Lower lobe of right lung (tissue), 2 donors: ENCODE data around the gene TMEM86A. TPM values are rescaled to one million over a fixed set of nuclear protein-coding genes. Genes with fewer than 3 reads are reported as not detected.
A peak's percentile ranks its signal among the peaks of the same experiment; 100 is the strongest.

Experiments
- ATAC-seq, 2 donors: fragments of 200-7000 bp; cut with Tn5 transposase; one replicate each; pipeline ENCODE4 v1.9.1; 2020 to 2022; ENCODE audit warnings: mild to moderate bottlenecking in 2 of 2, moderate library complexity in 2 of 2
- DNase-seq: peaks from one replicate; pipeline ENCODE4 v3.0.0-alpha.2; 2020
- H3K27ac ChIP-seq: fragments of 200-600 bp; one replicate; pipeline ENCODE4 v1.8.0; 2022
- H3K27me3 ChIP-seq: fragments of 200-600 bp; one replicate; pipeline ENCODE4 v1.8.0; 2022; ENCODE audit warnings: low read depth
- H3K36me3 ChIP-seq: fragments of 200-600 bp; one replicate; pipeline ENCODE4 v1.8.0; 2022; ENCODE audit warnings: mild to moderate bottlenecking
- H3K4me1 ChIP-seq: fragments of 200-600 bp; one replicate; pipeline ENCODE4 v1.8.0; 2022
- H3K4me3 ChIP-seq: fragments of 200-600 bp; one replicate; pipeline ENCODE4 v1.8.0; 2022; ENCODE audit warnings: mild to moderate bottlenecking
- H3K9me3 ChIP-seq: fragments of 200-600 bp; one replicate; pipeline ENCODE4 v1.8.0; 2022
- intact Hi-C: fragments of 100-400 bp; cut with DNase I; formaldehyde crosslinking; loops from one replicate; pipeline ENCODE4 v1.11.0; 2022
- total RNA-seq: library from RNA; stranded (reverse); fragmentation: NEBNext Ultra II Directional; extraction: Animal tissue kit (Norgen Biotek cat#: 25700); gene quantifications from one replicate; pipeline ENCODE4 v1.2.1, GENCODE V29; 2021
- TF ChIP-seq, protein P1 (sequence below): fragments of 200-600 bp; IDR thresholded peaks from one replicate; pipeline ENCODE4 v1.8.0; 2022; ENCODE audit warnings: antibody characterized with exemption, mild to moderate bottlenecking
- donor health status: DM: no; HTN: yes; CAD: no; lungs with severe emphysema.

Gene TMEM86A
- total RNA-seq, 1 donor from 2014 or later = 11.7 TPM

DNA sequence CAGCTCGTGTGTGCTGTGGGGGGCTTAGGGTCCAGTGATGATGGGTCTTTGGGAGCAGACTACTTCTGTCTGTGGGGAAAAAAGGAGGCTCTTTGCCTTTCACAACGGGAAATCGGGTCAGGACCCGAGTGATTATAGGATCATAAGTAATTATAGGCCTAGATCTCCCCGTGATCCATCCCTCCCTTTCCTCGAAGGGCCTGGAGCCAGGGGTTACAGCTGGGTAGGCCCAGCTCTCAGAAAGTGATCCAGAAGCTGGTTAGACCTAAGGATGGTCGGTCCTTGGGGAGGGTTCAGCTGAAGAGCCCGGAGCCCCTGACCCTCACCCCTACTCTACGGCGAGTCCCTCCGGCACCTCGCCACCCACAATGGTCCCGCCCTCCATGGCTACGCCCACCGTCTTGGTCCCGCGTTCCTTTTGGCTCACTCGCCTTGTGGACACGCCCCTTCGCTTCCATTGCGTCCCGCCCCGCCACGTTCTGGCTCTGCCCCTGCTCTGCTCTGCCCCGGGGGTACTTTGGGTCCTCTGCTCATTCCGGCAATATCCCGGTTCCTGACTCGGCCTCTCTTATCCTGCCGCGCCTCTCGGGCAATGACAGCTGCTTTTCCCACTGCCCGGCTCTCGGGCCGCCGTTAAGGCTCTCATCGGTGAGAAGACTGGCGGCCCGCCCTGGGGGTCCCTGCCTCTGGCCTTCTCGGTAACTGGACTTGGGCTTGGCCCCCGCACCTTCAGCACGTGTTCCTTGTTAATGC lies 22.4 kb downstream of the TMEM86A start:
- TF ChIP-seq, protein P1, sequence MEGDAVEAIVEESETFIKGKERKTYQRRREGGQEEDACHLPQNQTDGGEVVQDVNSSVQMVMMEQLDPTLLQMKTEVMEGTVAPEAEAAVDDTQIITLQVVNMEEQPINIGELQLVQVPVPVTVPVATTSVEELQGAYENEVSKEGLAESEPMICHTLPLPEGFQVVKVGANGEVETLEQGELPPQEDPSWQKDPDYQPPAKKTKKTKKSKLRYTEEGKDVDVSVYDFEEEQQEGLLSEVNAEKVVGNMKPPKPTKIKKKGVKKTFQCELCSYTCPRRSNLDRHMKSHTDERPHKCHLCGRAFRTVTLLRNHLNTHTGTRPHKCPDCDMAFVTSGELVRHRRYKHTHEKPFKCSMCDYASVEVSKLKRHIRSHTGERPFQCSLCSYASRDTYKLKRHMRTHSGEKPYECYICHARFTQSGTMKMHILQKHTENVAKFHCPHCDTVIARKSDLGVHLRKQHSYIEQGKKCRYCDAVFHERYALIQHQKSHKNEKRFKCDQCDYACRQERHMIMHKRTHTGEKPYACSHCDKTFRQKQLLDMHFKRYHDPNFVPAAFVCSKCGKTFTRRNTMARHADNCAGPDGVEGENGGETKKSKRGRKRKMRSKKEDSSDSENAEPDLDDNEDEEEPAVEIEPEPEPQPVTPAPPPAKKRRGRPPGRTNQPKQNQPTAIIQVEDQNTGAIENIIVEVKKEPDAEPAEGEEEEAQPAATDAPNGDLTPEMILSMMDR = no peak

DNA sequence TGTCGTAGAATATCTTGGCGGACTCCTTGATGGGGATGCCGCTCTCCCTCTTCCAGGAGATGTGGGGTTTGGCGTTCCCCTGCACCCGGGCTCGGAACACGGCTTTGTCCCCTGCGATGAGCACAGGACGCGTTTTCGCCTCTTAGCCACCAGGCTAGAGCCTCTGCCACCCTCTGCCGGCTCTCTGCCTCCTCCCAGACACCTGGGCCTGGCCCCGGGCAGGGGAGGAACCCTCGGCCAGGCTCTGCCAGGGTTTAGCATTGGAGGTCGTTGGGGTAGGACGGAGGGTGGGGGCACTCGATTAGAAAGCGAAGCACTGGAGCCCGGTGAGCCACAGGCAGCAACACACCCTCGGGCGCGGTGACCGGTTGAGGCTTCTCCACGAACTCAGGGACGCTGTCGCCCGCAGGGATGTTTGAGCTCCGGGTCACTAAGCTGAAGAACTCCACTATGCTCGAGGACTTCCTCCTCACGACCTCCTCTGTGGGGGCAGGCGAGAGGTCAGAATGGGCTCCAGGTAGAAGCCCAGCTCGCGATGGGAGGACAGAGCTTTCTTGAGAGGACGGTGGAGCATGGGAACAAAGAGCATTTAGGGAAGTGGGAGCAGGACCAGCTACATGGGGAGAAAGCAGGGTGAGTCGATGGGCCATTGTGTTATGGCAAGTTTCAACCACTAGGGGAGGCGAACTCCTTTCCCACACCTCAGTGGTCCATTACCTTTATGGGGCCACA lies 23.1 kb downstream of the TMEM86A start:
- Histone ChIP-seq H3K27me3 (no peaks in the 10 kb centered on the region), H3K27ac (peak overlapping the region; percentile 58), H3K36me3 (no peaks in the 10 kb centered on the region), H3K9me3 (no peaks in the 10 kb centered on the region), H3K4me3 (peak overlapping the region; percentile 68), H3K4me1 (peaks cover 18% of the 10 kb centered on the region)
- DNase-seq = peak; percentile 55
- intact Hi-C loops = no loop called here
- peak; percentile 68 to 87 for ATAC-seq
- TF ChIP-seq, protein P1 = peak; percentile 81

More for the DNA sequence above, 22.4 kb downstream of the TMEM86A start:
- peak; percentile 92 to 97 for ATAC-seq
- Histone ChIP-seq H3K4me1 (peaks cover 18% of the 10 kb centered on the region), H3K9me3 (no peaks in the 10 kb centered on the region), H3K4me3 (peak overlapping the region; percentile 68), H3K27me3 (no peaks in the 10 kb centered on the region), H3K27ac (peak overlapping the region; percentile 58), H3K36me3 (no peaks in the 10 kb centered on the region)
- DNase-seq = peak; percentile 84
- intact Hi-C loops = no loop called here

DNA sequence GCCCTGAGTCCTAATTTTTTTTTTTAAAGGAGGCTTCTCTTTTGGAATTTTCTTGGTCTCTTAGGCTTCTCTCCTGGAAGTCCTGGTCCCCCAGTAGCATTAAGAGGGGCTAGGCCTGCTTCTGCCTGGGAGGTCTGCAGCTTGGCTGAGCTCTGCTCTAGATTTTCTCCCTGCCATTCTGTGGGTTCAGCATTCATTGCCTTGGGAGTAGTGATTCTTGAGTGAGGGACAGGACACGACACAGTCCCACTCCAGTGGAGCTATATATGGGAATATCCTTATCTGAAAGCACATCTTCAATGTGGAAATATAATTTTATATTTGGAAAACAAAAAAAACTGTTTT lies 23.7 kb downstream of the TMEM86A start:
- no peak for DNase-seq
- peak overlapping the region; percentile 68 for H3K4me3 ChIP-seq
- intact Hi-C loops = no loop called here
- peaks cover 18% of the 10 kb centered on the region for H3K4me1 ChIP-seq
- no peak for ATAC-seq
- H3K36me3 ChIP-seq = no peaks in the 10 kb centered on the region
- no peaks in the 10 kb centered on the region for H3K27me3 ChIP-seq
- no peak overlapping the region for H3K27ac ChIP-seq
- TF ChIP-seq, protein P1 = peak; percentile 18
- no peaks in the 10 kb centered on the region for H3K9me3 ChIP-seq

DNA sequence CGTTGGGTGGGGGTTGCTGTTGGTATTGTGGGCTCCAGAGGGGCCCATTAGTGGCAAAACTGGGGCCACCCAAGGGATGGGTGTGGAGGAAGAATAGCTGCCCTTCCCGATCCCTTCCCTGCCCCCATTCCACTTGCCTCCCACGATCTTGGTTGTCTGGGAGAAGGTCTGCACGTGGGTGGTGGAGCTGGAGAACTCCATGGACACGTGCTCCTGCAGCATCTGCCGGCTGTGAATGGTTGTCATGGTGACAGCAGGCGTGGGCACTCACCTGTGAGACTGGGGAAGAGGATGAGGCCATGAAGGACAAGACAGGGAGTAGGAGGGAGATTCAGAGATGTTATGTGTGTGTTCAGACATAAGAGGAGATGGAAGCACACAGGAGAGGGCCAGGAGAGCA lies 25.4 kb downstream of the TMEM86A start:
- Histone ChIP-seq H3K9me3 (no peaks in the 10 kb centered on the region), H3K27me3 (no peaks in the 10 kb centered on the region), H3K4me3 (no peak overlapping the region), H3K27ac (no peak overlapping the region), H3K36me3 (no peaks in the 10 kb centered on the region), H3K4me1 (peaks cover 25% of the 10 kb centered on the region)
- DNase-seq = no peak
- intact Hi-C loops = no loop called here
- TF ChIP-seq, protein P1 = no peak
- ATAC-seq = no peak

DNA sequence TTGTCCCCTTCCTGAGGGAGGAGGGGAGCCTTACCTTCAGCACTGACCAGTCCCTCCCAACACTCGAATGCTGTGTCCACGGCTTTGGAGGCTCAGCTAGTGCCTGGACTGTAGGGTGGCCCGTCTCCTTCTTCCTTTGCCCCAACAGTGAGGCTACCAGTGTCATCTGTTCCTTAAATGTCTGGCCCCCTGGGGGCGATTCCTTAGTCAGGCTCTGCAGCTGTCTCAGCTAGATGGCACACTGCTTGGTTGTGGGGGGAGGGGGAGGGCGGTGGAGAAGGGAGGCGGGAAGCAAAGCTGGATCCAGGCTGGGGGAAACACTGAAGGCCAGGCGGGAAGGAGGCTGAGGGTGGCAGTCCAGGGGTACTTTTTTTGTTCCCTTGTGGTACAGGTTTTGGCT lies 27.5 kb downstream of the TMEM86A start, which contains the start of gene IGSF22:
IGSF22 (minus strand) TSS at position 149 of the 400 bp plus-strand sequence. CDS start 1,952 bp downstream, outside the sequence.
- TF ChIP-seq, protein P1 = no peak

More for the DNA sequence above, 27.5 kb downstream of the TMEM86A start, which contains the start of gene IGSF22:
- no peaks in the 10 kb centered on the region for H3K9me3 ChIP-seq
- intact Hi-C loops = no loop called here
- H3K4me3 ChIP-seq = no peak within 1 kb of the TSS
- DNase-seq (no peak), ATAC-seq (no peak)
- no peaks in the 10 kb centered on the region for H3K27me3 ChIP-seq
- no peaks in the 10 kb centered on the region for H3K36me3 ChIP-seq
- H3K27ac ChIP-seq = no peak within 1 kb of the TSS
- H3K4me1 ChIP-seq = peaks cover 18% of the 10 kb centered on the region
